Measurements from ENCODE around the gene UBE4B.

DNA sequence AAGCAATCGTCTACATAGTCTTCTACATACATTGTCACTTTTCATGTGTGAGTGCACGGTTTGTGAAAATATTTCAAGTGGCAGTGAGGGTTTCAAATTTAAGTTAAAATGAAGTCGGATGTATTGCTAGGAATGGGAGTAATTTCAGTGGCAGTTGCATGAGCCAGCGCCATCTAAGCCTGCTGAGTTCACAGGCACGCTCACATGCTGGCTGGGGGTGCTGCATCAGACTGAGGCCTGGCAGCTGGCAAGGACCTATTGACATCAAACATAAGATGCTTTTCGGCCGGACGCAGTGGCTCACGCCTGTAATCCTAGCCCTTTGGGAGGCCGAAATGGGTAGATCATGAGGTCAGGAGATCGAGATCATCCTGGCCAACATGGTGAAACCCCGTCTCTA is 80.7 kb downstream of the UBE4B start:
- TF ChIP-seq, protein P1, sequence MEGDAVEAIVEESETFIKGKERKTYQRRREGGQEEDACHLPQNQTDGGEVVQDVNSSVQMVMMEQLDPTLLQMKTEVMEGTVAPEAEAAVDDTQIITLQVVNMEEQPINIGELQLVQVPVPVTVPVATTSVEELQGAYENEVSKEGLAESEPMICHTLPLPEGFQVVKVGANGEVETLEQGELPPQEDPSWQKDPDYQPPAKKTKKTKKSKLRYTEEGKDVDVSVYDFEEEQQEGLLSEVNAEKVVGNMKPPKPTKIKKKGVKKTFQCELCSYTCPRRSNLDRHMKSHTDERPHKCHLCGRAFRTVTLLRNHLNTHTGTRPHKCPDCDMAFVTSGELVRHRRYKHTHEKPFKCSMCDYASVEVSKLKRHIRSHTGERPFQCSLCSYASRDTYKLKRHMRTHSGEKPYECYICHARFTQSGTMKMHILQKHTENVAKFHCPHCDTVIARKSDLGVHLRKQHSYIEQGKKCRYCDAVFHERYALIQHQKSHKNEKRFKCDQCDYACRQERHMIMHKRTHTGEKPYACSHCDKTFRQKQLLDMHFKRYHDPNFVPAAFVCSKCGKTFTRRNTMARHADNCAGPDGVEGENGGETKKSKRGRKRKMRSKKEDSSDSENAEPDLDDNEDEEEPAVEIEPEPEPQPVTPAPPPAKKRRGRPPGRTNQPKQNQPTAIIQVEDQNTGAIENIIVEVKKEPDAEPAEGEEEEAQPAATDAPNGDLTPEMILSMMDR (IDR thresholded peaks at IDR 0.05): no peak
- no peak for TF ChIP-seq POLR2A (IDR thresholded peaks at IDR 0.05)
- TF ChIP-seq EP300 (IDR thresholded peaks at IDR 0.05): no peak
